ENCODE data around the gene LOC128125822.

LOC128125822 gene

GRCh38 chr6:63558278-63558677, 14.0 kb upstream of the LOC128125822 start:
- no peaks in the 10 kb centered on the region for H3K36me3 ChIP-seq (ENCODE audit: control insufficient read depth, insufficient read depth, low read length, severe bottlenecking)
- H3K4me1 ChIP-seq (ENCODE audit: control insufficient read depth, insufficient read depth, low read length) = peaks cover 10% of the 10 kb centered on the region
- H3K4me3 ChIP-seq (ENCODE audit: low read length) = no peak overlapping the region
- no peak for DNase-seq (ENCODE audit: low read depth)
- H3K27me3 ChIP-seq (replicated peaks; ENCODE audit: control insufficient read depth, insufficient read depth, low read length) = no peaks in the 10 kb centered on the region
- H3K9me3 ChIP-seq (ENCODE audit: control insufficient read depth, low read length) = no peaks in the 10 kb centered on the region
- no peak overlapping the region for H3K9ac ChIP-seq (ENCODE audit: low read length)

DNA sequence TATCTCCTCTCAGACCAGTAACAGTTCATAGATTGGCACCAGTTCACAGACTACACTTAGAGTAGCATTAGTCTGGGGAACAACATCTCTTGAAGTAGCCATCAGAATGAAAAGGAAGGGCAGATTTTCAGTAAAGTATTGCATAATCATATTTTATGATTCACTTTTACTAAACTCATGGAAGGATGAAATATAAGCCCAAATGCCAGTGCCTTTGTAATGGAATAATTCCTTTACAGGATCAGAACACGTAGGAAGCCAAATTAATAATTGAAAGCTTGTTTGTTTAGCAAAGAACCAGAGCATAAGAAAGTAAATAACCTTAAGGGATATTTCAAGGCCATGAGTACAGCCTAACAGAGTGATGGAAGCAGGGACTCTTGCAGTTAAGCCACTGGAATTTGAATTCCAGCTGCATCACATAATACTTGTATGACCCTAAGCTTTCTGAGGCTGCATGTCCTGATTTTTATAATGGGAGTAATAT, 11.4 kb upstream of the LOC128125822 start:
- DNase-seq (ENCODE audit: low read depth) = peak; percentile 71
- H3K9ac ChIP-seq (ENCODE audit: low read length) = no peak overlapping the region

DNA sequence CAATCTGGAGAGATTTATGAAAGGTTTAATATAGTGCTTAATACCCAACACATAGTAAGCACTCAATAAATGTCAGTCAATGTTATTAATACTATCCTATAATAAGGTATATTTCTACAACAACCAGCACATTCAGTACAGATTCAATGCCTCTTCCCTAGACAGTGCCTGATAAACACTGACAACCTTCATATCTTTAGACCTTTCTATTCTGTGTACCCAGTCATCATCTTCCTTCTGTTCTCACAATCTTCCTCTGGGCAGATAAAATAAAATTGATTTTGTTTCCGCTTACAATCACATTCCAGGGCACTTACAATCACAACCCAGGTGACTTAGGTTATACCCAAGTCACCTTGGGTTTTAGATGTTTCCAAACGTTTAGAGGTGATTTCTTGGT, 11.0 kb upstream of the LOC128125822 start:
- Histone ChIP-seq H3K27me3 (replicated peaks; ENCODE audit: control insufficient read depth, insufficient read depth, low read length) (no peaks in the 10 kb centered on the region), H3K36me3 (ENCODE audit: control insufficient read depth, insufficient read depth, low read length, severe bottlenecking) (no peaks in the 10 kb centered on the region), H3K4me3 (ENCODE audit: low read length) (no peak overlapping the region), H3K9ac (ENCODE audit: low read length) (no peak overlapping the region), H3K9me3 (ENCODE audit: control insufficient read depth, low read length) (no peaks in the 10 kb centered on the region), H3K4me1 (ENCODE audit: control insufficient read depth, insufficient read depth, low read length) (peaks cover 10% of the 10 kb centered on the region)
- no peak for DNase-seq (ENCODE audit: low read depth)

More for the DNA sequence above, 11.4 kb upstream of the LOC128125822 start:
- Histone ChIP-seq H3K27me3 (replicated peaks; ENCODE audit: control insufficient read depth, insufficient read depth, low read length) (no peaks in the 10 kb centered on the region), H3K36me3 (ENCODE audit: control insufficient read depth, insufficient read depth, low read length, severe bottlenecking) (no peaks in the 10 kb centered on the region), H3K4me3 (ENCODE audit: low read length) (no peak overlapping the region), H3K4me1 (ENCODE audit: control insufficient read depth, insufficient read depth, low read length) (peaks cover 10% of the 10 kb centered on the region), H3K9me3 (ENCODE audit: control insufficient read depth, low read length) (no peaks in the 10 kb centered on the region)

- peaks cover 10% of the 10 kb centered on the region for H3K4me1 ChIP-seq (ENCODE audit: control insufficient read depth, insufficient read depth, low read length)
- H3K9ac ChIP-seq (ENCODE audit: low read length) = no peak overlapping the region
- H3K9me3 ChIP-seq (ENCODE audit: control insufficient read depth, low read length) = no peaks in the 10 kb centered on the region
- H3K27me3 ChIP-seq (replicated peaks; ENCODE audit: control insufficient read depth, insufficient read depth, low read length) = no peaks in the 10 kb centered on the region
- H3K4me3 ChIP-seq (ENCODE audit: low read length) = no peak overlapping the region
- no peak for DNase-seq (ENCODE audit: low read depth)
- no peaks in the 10 kb centered on the region for H3K36me3 ChIP-seq (ENCODE audit: control insufficient read depth, insufficient read depth, low read length, severe bottlenecking)
Measured at GRCh38 chr6:63563235-63563634, 9.0 kb upstream of the LOC128125822 start.

- DNase-seq (ENCODE audit: low read depth) = no peak
- Histone ChIP-seq H3K4me3 (ENCODE audit: low read length) (no peak overlapping the region), H3K27me3 (replicated peaks; ENCODE audit: control insufficient read depth, insufficient read depth, low read length) (no peaks in the 10 kb centered on the region), H3K4me1 (ENCODE audit: control insufficient read depth, insufficient read depth, low read length) (peaks cover 10% of the 10 kb centered on the region), H3K9ac (ENCODE audit: low read length) (no peak overlapping the region), H3K36me3 (ENCODE audit: control insufficient read depth, insufficient read depth, low read length, severe bottlenecking) (no peaks in the 10 kb centered on the region), H3K9me3 (ENCODE audit: control insufficient read depth, low read length) (no peaks in the 10 kb centered on the region)
Measured at GRCh38 chr6:63565058-63565726, 7.1 kb upstream of the LOC128125822 start.

- H3K27me3 ChIP-seq (replicated peaks; ENCODE audit: control insufficient read depth, insufficient read depth, low read length) = no peaks in the 10 kb centered on the region
- H3K9ac ChIP-seq (ENCODE audit: low read length) = no peak overlapping the region
- H3K36me3 ChIP-seq (ENCODE audit: control insufficient read depth, insufficient read depth, low read length, severe bottlenecking) = no peaks in the 10 kb centered on the region
- no peaks in the 10 kb centered on the region for H3K9me3 ChIP-seq (ENCODE audit: control insufficient read depth, low read length)
- peaks cover 4% of the 10 kb centered on the region for H3K4me1 ChIP-seq (ENCODE audit: control insufficient read depth, insufficient read depth, low read length)
- no peak overlapping the region for H3K4me3 ChIP-seq (ENCODE audit: low read length)
- DNase-seq (ENCODE audit: low read depth) = no peak
Measured at GRCh38 chr6:63565727-63566596, 6.3 kb upstream of the LOC128125822 start.

GRCh38 chr6:63567966-63568365, 4.3 kb upstream of the LOC128125822 start:
- H3K4me1 ChIP-seq (ENCODE audit: control insufficient read depth, insufficient read depth, low read length) = peaks cover 5% of the 10 kb centered on the region
- DNase-seq (ENCODE audit: low read depth) = no peak
- H3K36me3 ChIP-seq (ENCODE audit: control insufficient read depth, insufficient read depth, low read length, severe bottlenecking) = no peaks in the 10 kb centered on the region
- H3K9ac ChIP-seq (ENCODE audit: low read length) = no peak overlapping the region
- no peak overlapping the region for H3K4me3 ChIP-seq (ENCODE audit: low read length)
- H3K27me3 ChIP-seq (replicated peaks; ENCODE audit: control insufficient read depth, insufficient read depth, low read length) = no peaks in the 10 kb centered on the region
- no peaks in the 10 kb centered on the region for H3K9me3 ChIP-seq (ENCODE audit: control insufficient read depth, low read length)

- no peaks in the 10 kb centered on the region for H3K9me3 ChIP-seq (ENCODE audit: control insufficient read depth, low read length)
- no peaks in the 10 kb centered on the region for H3K27me3 ChIP-seq (replicated peaks; ENCODE audit: control insufficient read depth, insufficient read depth, low read length)
- peaks cover 3% of the 10 kb centered on the region for H3K36me3 ChIP-seq (ENCODE audit: control insufficient read depth, insufficient read depth, low read length, severe bottlenecking)
- peak; percentile 85 for DNase-seq (ENCODE audit: low read depth)
- H3K4me3 ChIP-seq (ENCODE audit: low read length) = peak overlapping the region; percentile 88
- peaks cover 25% of the 10 kb centered on the region for H3K4me1 ChIP-seq (ENCODE audit: control insufficient read depth, insufficient read depth, low read length)
- H3K9ac ChIP-seq (ENCODE audit: low read length) = peak overlapping the region; percentile 76
Measured at GRCh38 chr6:63571361-63572043, 778 bp upstream of the LOC128125822 start.

- peaks cover 30% of the 10 kb centered on the region for H3K4me1 ChIP-seq (ENCODE audit: control insufficient read depth, insufficient read depth, low read length)
- H3K9ac ChIP-seq (ENCODE audit: low read length) = peak overlapping the region; percentile 97
- H3K36me3 ChIP-seq (ENCODE audit: control insufficient read depth, insufficient read depth, low read length, severe bottlenecking) = peaks cover 15% of the 10 kb centered on the region
- no peaks in the 10 kb centered on the region for H3K9me3 ChIP-seq (ENCODE audit: control insufficient read depth, low read length)
- no peaks in the 10 kb centered on the region for H3K27me3 ChIP-seq (replicated peaks; ENCODE audit: control insufficient read depth, insufficient read depth, low read length)
- no peak for DNase-seq (ENCODE audit: low read depth)
- peak overlapping the region; percentile 88 for H3K4me3 ChIP-seq (ENCODE audit: low read length)
Measured at GRCh38 chr6:63572747-63573075, 431 bp downstream of the LOC128125822 start.

DNA sequence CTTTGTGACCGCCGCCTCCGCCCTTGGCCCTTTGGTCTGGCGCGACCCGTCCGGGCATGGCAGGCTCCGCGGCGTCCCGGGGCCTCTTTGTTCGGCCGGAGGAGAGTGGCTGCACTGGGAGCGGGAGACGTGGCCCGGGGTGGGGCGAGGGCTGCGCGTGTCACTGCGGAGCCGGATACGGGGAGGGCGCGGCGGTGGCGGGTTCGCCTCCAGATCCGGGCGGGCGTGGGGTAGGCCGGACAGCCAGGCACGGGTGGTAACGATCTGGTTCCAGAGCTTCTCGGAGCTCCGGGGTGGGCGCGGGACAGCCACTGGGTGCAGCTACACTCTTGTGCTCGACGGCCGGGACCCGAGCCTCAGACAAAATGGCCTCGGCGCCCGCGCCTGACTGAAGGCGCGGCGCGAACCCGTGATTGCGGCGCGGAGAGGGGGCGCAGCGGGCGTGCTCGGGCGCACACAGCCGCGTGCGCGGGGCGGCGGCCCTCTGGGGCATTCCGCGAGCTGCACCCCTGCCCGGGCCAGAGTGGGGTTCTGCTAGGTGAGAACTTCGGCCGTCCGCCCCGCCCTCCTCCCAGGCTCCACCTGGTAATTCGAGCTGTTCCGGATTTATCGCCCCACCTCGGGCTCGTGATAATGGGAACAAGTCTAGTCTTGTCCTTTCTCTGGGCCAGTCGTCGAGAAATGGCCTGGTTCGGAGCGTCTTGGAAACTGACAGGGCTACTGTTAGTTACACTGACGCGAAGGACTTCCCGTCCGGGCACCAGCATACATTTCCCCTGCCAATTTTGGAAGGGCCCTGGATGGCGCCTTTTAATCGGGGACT, 1.0 kb downstream of the LOC128125822 start:
- H3K36me3 ChIP-seq (ENCODE audit: control insufficient read depth, insufficient read depth, low read length, severe bottlenecking) = peaks cover 21% of the 10 kb centered on the region
- H3K27me3 ChIP-seq (replicated peaks; ENCODE audit: control insufficient read depth, insufficient read depth, low read length) = no peaks in the 10 kb centered on the region
- peak overlapping the region; percentile 88 for H3K4me3 ChIP-seq (ENCODE audit: low read length)
- no peaks in the 10 kb centered on the region for H3K9me3 ChIP-seq (ENCODE audit: control insufficient read depth, low read length)
- DNase-seq (ENCODE audit: low read depth) = peak; percentile 82
- H3K9ac ChIP-seq (ENCODE audit: low read length) = peak overlapping the region; percentile 97
- peaks cover 30% of the 10 kb centered on the region for H3K4me1 ChIP-seq (ENCODE audit: control insufficient read depth, insufficient read depth, low read length)
